Kidney (tissue), 14 donors: Measurements from ENCODE around the gene RABL6. TPM values are rescaled to one million over a fixed set of nuclear protein-coding genes. Genes with fewer than 3 reads are reported as not detected.
"Not testable (repeated sequence)": the region's sequence is repeated elsewhere in the genome, so short reads cannot be mapped to it uniquely, and the experiment has no call there.

ENCODE experiments used
- DNase-seq, 5 donors: peaks; one replicate each; pipeline ENCODE4 v3.0.0-alpha.2; 2013 to 2020
- FAIRE-seq: peaks from 2 replicates; lab custom pipeline; 2012; peaks lifted over from hg19 to GRCh38; lab: Jason Lieb, UNC
- H3K27ac ChIP-seq, 2 donors: one replicate each; pipeline ENCODE4 v1.7.0; 2013; ENCODE audit warnings: low read depth in 2 of 2, low read length in 2 of 2, inconsistent platforms in 1 of 2
- H3K27me3 ChIP-seq: one replicate; pipeline ENCODE4 v1.7.1; 2013; ENCODE audit warnings: low read length, inconsistent platforms; ENCODE audit not compliant: control insufficient read depth, insufficient read depth
- H3K36me3 ChIP-seq, 3 donors: one replicate each; pipeline versions ENCODE4 v1.7.0 to v1.7.1; 2013; ENCODE audit warnings: low read length in 3 of 3, control low read depth in 1 of 3, inconsistent platforms in 1 of 3; ENCODE audit not compliant: insufficient read depth in 3 of 3, control insufficient read depth in 2 of 3
- H3K4me1 ChIP-seq, 3 donors: one replicate each; pipeline versions ENCODE4 v1.7.0 to v1.7.1; 2013; ENCODE audit warnings: low read length in 3 of 3, inconsistent platforms in 1 of 3, low read depth in 1 of 3; ENCODE audit not compliant: control insufficient read depth in 2 of 3, insufficient read depth in 2 of 3
- H3K4me3 ChIP-seq, 3 donors: one replicate each; pipeline versions ENCODE4 v1.7.0 to v1.8.1; 2013; ENCODE audit warnings: low read length in 3 of 3, control low read depth in 1 of 3, inconsistent platforms in 1 of 3
- H3K9ac ChIP-seq, 3 donors: one replicate each; pipeline versions ENCODE4 v1.7.0 to v1.7.1; 2013; ENCODE audit warnings: low read length in 3 of 3, control low read depth in 1 of 3, inconsistent platforms in 1 of 3
- H3K9me3 ChIP-seq, 3 donors: one replicate each; pipeline versions ENCODE4 v1.7.0 to v1.7.1; 2013; ENCODE audit warnings: low read length in 3 of 3, control low read depth in 1 of 3, inconsistent platforms in 1 of 3; ENCODE audit not compliant: control insufficient read depth in 2 of 3, insufficient read depth in 1 of 3
- CTCF ChIP-seq: IDR thresholded peaks from 3 replicates; pipeline ENCODE4 v1.5.1; 2012; ENCODE audit warnings: mild to moderate bottlenecking, moderate library complexity, borderline replicate concordance; ENCODE audit not compliant: insufficient read depth; ENCODE audit errors: extremely low read depth
- intact Hi-C: fragments of 100-400 bp; cut with DNase I; formaldehyde crosslinking; loops from one replicate; pipeline ENCODE4 v1.11.1; 2022
- polyA plus RNA-seq: library from polyadenylated mRNA; stranded (reverse); fragments of 350-450 nt; fragmentation: Illumina TruSeq; extraction: RNeasy Lipid Tissue Mini Kit (QIAGEN cat#74804); gene quantifications from one replicate; pipeline ENCODE4 v1.2.3, GENCODE V29; 2014; ENCODE audit warnings: low read depth, low replicate concordance; ENCODE audit not compliant: insufficient read depth
- total RNA-seq: library from RNA; stranded (reverse); fragmentation: NEBNext Ultra II Directional; extraction: Animal tissue kit (Norgen Biotek cat#: 25700); gene quantifications from one replicate; pipeline ENCODE4 v1.2.1, GENCODE V29; 2021
- donor health status: control.
- donor health status: control.
- donor health status: control.
- donor health status: control.
- donor health status: control.
- donor health status: DM: yes; HTN: yes; CAD: no.
- donor health status: Normal renal cell carcinoma (clear cell type).

Gene RABL6
- total and polyA plus RNA-seq, 2 donors from 2014 or later, result 60.4 to 70.3 TPM

GRCh38 chr9:136835932-136836904, 28.5 kb downstream of the RABL6 start:
- no peaks in the 10 kb centered on the region for H3K36me3 ChIP-seq
- H3K4me1 ChIP-seq, result peaks cover 0 to 8% (median 0%) of the 10 kb centered on the region in 3 donors
- no peak overlapping the region for H3K9ac ChIP-seq
- intact Hi-C loops, result no loop called here
- H3K9me3 ChIP-seq, result no peaks in the 10 kb centered on the region
- no peak for TF ChIP-seq CTCF
- DNase-seq (peak in 1 of 5 donors; percentile 63), FAIRE-seq (no peak)
- no peak overlapping the region for H3K27ac ChIP-seq
- H3K27me3 ChIP-seq, result no peaks in the 10 kb centered on the region
- H3K4me3 ChIP-seq, result no peak overlapping the region

- no peaks in the 10 kb centered on the region for H3K36me3 ChIP-seq
- peak in 1 of 5 donors; percentile 79 for DNase-seq
Measured at GRCh38 chr9:136837146-136837855, 29.6 kb downstream of the RABL6 start.

DNA sequence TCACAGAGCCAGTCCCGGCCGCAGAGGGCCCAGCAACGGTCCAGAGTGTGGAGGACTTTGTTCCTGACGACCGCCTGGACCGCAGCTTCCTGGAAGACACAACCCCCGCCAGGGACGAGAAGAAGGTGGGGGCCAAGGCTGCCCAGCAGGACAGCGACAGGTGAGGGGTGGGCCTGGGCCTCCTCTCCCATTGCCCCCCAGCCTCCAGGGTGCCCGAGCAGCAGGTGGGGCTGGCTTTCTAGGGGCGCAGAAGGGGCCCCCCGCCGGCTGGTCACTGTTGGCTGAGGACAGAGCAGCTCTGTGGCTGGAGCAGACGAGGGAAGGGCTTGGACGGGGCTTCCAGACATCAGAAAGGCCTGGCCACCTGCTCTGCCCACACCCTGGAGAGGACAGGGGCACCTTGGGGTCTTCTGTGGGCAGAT, 30.1 kb downstream of the RABL6 start:
- H3K36me3 ChIP-seq, DNase-seq, H3K27ac ChIP-seq, H3K9me3 ChIP-seq, H3K4me3 ChIP-seq, FAIRE-seq, H3K27me3 ChIP-seq, intact Hi-C loops, H3K9ac ChIP-seq: not testable (repeated sequence)
- peaks cover 0 to 22% (median 7%) of the 10 kb centered on the region in 3 donors for H3K4me1 ChIP-seq

More at GRCh38 chr9:136837146-136837855, 29.6 kb downstream of the RABL6 start:
- H3K27me3 ChIP-seq, result no peaks in the 10 kb centered on the region
- peaks cover 0 to 17% (median 7%) of the 10 kb centered on the region in 3 donors for H3K4me1 ChIP-seq
- H3K9me3 ChIP-seq, result no peaks in the 10 kb centered on the region
- H3K9ac ChIP-seq, result no peak overlapping the region
- FAIRE-seq, result no peak
- no peak for TF ChIP-seq CTCF
- no peak overlapping the region for H3K27ac ChIP-seq
- intact Hi-C loops, result no loop called here
- no peak overlapping the region for H3K4me3 ChIP-seq
